ENCODE data around the gene CREB5.

DNA sequence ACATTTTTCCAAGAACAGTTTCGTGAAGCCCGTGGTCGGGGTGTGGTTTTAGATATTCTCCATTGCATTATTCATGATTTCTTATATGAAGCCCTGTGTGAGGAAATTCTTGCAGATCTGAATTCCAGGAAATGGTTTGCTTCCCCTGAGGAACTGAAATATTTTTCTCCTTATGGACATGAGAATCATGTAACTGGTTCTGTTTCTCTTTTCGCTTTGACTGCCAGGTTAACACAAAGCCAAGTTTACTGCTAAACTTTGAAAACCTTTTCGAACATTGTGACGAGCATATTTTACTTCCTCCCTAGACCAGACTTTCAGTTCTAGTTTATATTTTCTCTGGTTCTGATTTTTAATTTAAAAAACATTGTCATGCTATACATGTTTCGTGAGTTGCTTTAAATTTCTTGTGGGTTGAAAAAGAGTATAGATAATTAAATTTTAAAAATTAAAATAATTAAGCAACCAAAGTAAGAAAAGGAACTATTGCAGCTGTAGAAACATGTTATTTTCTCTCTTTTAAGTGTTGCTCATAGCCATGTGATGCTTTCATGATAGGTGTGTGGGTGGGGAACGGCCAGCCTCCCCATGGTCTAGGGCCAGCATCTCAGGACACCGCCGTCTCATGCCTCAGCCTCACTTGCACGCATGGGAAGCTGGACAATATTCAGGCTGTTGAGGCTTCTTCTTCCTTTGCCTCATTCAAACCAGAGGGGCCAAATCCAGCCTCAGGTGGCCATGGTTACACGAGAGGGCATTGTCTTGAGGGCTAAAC is 97.1 kb downstream of the CREB5 start:
- TF ChIP-seq, protein P1, sequence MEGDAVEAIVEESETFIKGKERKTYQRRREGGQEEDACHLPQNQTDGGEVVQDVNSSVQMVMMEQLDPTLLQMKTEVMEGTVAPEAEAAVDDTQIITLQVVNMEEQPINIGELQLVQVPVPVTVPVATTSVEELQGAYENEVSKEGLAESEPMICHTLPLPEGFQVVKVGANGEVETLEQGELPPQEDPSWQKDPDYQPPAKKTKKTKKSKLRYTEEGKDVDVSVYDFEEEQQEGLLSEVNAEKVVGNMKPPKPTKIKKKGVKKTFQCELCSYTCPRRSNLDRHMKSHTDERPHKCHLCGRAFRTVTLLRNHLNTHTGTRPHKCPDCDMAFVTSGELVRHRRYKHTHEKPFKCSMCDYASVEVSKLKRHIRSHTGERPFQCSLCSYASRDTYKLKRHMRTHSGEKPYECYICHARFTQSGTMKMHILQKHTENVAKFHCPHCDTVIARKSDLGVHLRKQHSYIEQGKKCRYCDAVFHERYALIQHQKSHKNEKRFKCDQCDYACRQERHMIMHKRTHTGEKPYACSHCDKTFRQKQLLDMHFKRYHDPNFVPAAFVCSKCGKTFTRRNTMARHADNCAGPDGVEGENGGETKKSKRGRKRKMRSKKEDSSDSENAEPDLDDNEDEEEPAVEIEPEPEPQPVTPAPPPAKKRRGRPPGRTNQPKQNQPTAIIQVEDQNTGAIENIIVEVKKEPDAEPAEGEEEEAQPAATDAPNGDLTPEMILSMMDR (IDR thresholded peaks at IDR 0.05), result no peak
- no peak for TF ChIP-seq POLR2AphosphoS5 (IDR thresholded peaks at IDR 0.05)
